CD4-positive, alpha-beta T cell treated with Interleukin-17A for 1 hour (primary cell): ENCODE results near the gene FXR1.
A peak's percentile ranks its signal among the peaks of the same experiment; 100 is the strongest.
"Not testable (repeated sequence)": the region's sequence is repeated elsewhere in the genome, so short reads cannot be mapped to it uniquely, and the experiment has no call there.

Experiments used
- DNase-seq: peaks from one replicate; pipeline ENCODE4 v3.0.0-alpha.2; 2020

Gene FXR1

DNA sequence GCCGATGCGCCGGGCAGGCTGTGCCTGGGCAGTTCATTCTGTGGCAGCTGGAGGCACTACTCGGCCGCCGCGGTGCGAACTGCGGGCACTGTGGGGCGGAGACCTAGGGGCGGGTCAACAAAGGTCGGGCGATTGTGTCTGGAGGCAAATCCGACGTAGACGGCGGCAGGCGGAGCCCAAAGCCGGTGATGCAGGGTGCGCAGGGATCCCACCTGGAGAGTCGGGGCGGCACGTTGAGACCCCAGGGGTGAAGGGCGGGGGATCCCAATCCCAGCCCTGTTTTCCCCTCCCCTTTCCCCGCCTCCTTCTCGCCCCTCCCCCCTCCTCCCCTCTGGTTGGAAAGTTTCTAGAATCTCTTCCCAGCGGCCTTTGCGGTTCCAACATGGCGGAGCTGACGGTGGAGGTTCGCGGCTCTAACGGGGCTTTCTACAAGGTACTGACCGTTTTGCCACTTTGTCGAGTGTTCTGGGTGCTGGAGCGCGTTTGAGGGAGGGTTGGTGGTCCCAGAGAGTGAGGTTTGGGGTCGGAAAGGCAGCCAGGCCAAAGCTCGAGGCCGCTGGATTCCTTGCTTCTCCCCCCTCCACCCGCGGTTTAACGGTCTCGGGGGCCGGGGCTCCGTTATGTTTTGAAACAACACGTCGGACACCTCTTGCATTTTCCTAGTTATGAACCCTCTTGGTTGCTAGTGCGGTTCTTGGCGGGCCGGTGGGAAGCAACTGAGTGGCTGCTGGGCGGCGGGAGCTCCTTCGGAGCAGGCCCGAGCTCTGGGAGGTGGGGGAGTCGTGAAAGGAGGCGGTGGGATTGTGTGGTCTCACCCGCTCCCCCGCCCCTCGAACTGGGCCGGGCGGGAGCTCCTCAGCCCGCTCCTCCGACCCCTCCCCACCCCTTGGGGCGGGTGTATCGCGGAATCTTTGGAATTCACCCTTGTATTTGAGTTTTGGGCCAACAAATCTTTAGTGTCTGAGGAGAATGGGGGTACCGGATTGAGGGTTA, at the start of gene FXR1:
Gene FXR1, plus strand, starts transcription at position 367 of the 993 bp plus-strand sequence. Its CDS starts 16 bp downstream, at position 383.
- peak; percentile 90 for DNase-seq

DNA sequence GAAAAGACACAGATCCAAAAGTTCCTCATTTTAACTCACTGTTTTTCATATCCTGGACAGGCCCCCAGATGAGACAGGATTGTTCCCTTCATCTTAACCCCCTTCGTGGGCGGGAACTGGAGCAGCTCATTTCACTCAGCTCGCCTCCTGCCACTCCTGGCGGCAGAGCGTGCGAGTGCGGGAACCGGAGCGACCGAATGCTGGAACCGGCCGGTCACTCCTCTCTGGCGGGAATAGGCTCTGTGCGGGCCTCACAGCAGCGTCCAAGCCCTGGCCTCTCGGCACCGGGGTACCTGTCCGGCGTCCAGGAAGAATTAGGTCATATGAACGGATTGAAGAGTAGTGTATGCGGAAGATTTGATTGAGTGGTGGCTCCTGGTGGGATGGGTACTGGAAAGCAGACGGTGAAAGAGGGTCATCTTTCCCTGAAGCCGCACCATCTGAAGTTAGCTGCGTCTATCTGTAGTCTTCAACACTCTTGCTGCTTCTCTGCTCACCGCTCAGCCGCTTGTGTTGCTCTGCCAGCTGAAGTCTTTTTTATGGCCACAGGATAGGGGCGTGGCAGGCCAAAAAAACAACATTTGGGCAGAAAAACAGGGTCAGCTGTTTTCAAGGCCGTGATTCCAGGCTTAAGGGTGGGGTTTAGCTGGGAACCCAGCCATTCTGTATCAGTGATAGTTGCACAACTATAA, 42.3 kb upstream of the FXR1 start:
- no peak for DNase-seq

DNA sequence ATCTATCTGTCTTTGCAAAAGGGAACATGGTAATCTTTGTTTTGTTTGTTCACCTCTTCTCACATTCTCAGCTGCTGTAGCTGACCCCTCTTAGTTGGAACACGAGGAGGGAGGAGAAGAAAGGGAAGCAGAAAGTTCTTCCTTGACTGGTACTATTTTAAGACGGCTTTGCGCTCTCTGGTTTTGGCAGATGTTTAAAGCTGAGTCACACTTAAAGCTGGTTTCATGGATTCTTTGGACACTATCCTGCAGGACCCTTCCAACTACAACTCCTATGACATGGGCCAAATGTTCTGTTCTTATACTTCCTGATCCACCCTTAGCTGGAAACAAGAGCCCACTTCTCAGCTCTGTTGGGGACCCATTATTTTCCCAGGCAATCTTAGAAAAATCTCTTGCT, 40.6 kb upstream of the FXR1 start:
- DNase-seq = no peak

GRCh38 chr3:180872430-180872829, 40.0 kb upstream of the FXR1 start:
- DNase-seq = not testable (repeated sequence)

DNA sequence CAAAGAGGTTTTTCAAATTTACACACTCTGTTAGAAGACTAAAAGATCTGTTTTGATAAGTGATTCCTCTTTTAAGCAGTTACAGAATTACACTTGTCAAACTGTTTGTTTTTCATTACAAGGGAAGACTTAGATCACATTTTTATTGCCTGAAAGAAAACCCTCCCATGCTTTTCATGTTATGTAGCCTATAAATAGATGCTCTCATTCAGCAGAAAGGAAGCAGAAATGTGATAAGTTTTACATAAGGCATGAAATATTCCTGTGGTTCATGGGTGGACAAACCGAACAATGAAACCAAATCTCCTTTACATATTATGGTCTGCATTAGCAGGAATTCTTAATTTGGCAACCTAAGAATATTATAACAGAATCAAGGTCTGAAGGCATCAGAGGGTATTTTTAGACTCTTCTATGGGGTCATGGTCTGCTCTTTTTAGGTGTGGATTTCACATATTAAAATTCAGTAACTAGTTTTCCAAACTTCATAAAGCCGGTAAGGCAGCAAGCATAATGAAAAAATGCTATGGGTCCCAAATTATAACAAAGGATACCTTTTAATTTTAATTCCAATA, 37.3 kb upstream of the FXR1 start:
- no peak for DNase-seq

- DNase-seq = no peak
Measured at GRCh38 chr3:180881065-180881801, 31.2 kb upstream of the FXR1 start.

DNA sequence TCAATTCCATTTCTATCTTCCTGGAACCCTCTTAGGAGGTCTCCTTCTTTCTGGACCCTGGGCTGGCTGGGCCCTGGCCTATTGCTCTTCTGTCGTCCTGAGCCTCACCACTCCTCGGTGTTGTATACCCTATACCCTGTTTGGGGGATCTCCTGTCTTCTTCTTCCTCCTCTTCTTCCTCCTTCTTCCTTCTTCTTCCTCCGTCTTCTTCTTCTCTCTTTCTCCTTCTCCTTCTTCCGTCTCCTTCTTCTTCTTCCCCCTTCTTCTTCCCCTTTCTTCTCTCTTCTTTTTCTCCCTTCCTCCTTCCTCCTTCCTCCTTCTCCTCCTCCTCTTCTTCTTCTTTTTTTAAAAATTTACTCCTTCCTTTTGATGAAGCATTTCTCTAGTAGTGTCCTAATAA, 30.4 kb upstream of the FXR1 start:
- DNase-seq = no peak

- DNase-seq = no peak
Measured at GRCh38 chr3:180888992-180889560, 23.4 kb upstream of the FXR1 start.

- DNase-seq = no peak
Measured at GRCh38 chr3:180898572-180898971, 13.9 kb upstream of the FXR1 start.

DNA sequence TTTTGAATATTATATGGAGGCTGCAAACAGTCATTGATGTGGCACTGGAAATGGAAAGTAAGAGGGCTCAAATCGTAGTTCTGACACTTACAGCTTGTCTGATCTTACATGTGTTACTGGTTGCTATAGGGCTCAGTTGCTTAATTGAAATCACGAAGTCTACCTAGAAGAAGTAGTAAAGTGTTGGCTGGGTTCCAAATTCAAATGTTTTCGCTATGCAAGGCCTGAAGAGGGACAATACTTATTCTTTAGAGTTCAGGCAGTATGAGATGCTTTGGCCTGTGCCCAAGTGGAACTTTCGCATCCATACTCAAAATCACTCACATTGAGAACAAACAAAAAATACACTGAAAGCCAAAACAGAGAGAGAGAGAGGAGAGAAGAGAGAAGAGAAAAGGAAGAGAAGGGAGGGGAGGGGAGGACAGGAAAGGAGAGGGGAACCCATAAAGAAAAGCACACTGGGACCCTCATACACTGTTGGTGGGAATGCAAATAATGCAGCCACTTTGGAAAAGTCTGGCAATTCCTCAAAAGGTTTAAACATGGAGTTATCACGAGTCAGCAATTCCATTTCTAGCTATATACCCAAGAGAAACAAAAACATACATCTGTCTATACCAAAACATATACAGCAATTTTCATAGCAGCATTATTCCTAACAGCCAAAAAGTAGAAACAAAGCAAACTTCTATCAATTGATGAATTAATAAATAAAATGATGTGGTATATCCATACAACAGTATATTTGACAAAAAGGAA, 2.9 kb upstream of the FXR1 start:
- no peak for DNase-seq

- no peak for DNase-seq
Measured at GRCh38 chr3:180910823-180911222, 1.6 kb upstream of the FXR1 start.

DNA sequence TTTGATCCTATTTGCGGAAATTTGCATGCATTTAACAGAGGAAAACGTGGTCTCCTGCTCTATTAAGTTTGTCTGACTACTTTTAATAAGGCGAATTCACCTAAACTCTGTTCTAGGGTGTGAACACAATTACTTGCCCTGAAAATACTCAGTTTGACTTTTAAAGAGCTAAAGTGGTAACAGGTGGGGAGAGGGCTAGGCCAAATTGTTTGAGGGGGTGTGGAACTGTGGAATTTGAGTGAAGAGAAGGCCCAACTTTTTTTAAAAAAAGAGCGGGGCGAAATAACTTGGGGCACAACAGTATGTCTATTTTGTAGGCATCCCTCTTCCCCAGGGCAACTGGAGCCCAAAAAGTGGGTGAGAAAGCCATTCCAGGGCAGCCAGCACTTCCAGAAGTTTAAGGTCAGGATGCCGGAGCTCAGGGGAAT, 580 bp upstream of the FXR1 start:
- DNase-seq = no peak

DNA sequence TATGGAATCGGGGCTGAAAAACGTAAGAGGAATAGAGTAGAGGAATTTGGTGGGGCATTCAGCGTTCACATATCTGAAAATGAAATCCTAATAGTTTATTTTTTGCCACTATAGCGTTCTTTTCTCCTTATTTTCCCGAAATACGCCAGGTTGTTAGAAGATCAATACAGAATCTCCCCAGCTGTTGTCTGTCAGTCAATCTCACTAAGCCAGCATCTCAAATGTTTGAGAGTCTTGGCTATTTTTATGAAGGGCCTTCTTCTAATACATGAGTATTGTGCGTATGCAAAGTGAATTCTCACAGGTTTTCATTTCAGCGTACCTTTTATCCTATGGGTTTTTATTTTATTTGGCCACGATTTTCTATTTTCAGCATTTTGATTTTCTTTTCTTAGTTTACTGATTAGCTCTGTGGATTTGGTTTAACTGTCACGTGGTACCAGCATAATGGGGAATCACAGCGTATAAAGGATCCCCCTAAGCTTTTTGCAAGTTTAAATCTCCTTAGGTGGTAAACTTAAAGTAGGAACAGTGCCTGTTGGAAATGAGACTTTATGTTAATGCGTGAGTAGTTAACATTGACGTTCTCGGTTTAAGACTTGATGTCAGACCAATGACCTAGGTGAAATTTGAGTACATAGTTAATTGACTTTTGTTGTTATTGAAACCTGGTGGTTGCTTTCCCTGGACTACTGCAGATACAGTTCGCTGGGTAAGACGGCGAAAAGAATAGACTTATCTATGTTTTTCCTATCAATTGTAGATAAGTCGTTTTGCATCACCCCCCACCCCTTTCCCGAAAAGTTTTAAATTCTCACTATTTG, 1.3 kb downstream of the FXR1 start:
- no peak for DNase-seq

- no peak for DNase-seq
Measured at GRCh38 chr3:180918542-180918941, 6.1 kb downstream of the FXR1 start.

GRCh38 chr3:180922242-180922641, 9.8 kb downstream of the FXR1 start:
- DNase-seq = no peak

GRCh38 chr3:180923561-180923960, 11.1 kb downstream of the FXR1 start:
- DNase-seq = no peak

GRCh38 chr3:180926526-180926925, 14.1 kb downstream of the FXR1 start:
- DNase-seq = no peak

GRCh38 chr3:180929376-180929775, 16.9 kb downstream of the FXR1 start:
- DNase-seq = no peak

DNA sequence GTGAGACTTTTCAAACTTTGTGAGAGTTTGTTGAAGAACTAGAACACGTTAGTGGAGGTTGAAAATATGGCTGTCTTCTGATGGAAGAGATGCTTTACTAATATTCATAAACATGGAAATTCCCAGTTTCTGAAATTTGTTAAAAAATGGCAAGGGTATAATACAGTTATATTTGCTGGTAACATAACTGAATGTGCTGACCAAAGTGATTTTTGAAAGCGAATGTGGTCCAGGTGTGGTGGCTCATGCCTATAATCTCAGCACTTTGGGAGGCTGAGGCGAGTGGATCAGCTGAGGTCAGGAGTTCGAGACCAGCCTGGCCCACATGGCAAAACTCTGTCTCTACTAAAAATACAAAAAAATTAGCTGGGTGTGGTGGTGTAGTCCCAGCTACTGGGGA, 18.1 kb downstream of the FXR1 start:
- no peak for DNase-seq

- no peak for DNase-seq
Measured at GRCh38 chr3:180932819-180933218, 20.3 kb downstream of the FXR1 start.

GRCh38 chr3:180934638-180935037, 22.2 kb downstream of the FXR1 start:
- no peak for DNase-seq
